Activated CD4-positive, alpha-beta T cell treated with anti-CD3 and anti-CD28 coated beads, Interleukin-2, Interleukin-6, amounts not matched to agents 100 ng/mL and 50 ng/mL, durations not matched to agents 16 hours and 8 hours (primary cell): ENCODE results near the gene ITGA6.

Experiments used
- DNase-seq: peaks from one replicate; pipeline ENCODE4 v3.0.0-alpha.2; 2020

The ITGA6 gene

DNA sequence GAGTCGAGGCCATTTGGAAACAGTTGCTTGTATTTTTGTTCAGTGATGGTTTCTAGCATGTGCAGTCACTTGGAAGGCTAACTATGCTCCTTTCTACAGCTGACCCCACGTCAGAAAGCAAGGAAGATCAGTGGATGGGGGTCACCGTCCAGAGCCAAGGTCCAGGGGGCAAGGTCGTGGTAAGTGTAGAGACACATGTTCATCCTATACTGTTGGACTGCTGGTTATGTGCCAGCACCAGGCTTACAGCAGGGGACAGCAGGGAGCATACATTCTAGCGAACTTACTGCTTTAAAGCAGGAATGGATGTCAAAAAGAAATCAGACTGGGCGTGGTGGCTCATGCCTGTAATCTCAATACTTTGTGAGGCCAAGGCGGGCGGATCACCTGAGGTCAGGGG is 40.0 kb downstream of the ITGA6 start:
- no peak for DNase-seq

- DNase-seq, result no peak
Observed at GRCh38 chr2:172470958-172471922, 43.9 kb downstream of the ITGA6 start.

- DNase-seq, result no peak
Observed at GRCh38 chr2:172472446-172473033, 45.2 kb downstream of the ITGA6 start.

- DNase-seq, result no peak
Observed at GRCh38 chr2:172473167-172473566, 45.8 kb downstream of the ITGA6 start.

DNA sequence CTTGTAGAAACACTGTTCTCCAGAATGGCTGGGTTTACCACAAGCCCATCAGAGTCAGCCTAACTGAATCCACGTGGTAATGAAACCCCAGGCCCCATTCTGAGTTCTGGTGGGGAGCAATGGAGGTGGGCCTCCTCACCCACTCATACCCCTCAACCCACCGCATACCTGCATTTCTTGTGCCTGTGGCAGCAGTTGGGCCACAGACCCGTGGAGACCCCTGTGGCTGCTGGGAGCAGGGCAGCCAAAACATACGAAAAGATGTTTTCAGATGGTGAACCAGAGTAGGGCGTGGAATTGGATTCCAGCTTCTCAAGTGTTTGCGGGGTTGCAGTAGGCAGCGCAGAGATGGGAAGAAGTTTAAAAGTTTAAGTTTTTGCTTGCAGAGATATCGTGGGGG is 51.0 kb downstream of the ITGA6 start:
- DNase-seq, result no peak

GRCh38 chr2:172480301-172481218 is 53.2 kb downstream of the ITGA6 start:
- DNase-seq, result no peak

GRCh38 chr2:172481507-172482262 is 54.3 kb downstream of the ITGA6 start:
- no peak for DNase-seq

DNA sequence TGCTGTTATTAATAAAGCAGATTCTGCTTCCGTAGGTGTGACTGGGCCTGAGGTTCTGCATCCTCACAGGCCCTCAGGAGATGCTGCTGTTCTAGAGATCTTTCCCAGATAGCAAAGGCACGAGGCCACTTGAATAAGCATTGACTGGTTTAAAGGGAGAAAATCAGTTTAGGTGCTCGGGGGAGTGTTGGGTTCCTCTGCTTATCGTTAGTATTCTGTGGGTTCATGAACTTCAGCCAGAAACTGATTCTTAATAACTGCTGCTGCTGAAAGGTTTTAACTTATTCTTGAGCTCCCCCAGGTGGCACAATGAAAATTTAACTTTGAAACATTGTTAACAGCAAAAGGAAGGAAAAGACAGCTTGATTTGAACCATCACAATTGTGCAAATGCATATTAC is 56.9 kb downstream of the ITGA6 start:
- no peak for DNase-seq

- DNase-seq, result no peak
Observed at GRCh38 chr2:172484706-172485105, 57.3 kb downstream of the ITGA6 start.

- DNase-seq, result no peak
Observed at GRCh38 chr2:172488556-172488955, 61.2 kb downstream of the ITGA6 start.

DNA sequence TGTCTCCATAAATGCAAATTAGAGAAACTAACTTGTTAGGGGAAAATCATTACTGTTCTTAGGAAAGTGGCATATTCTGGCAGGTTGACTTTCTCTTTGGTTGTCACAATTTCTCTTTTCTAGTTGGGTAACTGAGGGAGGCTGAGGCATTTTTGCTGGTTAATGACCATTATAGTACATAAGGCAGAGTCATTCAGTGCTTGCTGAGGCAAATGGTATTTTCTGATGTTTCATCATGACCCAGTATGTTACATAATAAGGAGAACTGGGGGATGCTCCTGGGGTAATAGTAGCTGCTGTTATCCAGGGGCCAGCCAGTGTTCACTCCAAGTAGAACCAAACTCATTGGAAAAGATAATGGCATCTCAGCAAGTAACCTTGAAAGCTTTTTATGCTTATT is 62.3 kb downstream of the ITGA6 start:
- DNase-seq, result no peak

- DNase-seq, result no peak
Observed at GRCh38 chr2:172496160-172496608, 68.8 kb downstream of the ITGA6 start.

DNA sequence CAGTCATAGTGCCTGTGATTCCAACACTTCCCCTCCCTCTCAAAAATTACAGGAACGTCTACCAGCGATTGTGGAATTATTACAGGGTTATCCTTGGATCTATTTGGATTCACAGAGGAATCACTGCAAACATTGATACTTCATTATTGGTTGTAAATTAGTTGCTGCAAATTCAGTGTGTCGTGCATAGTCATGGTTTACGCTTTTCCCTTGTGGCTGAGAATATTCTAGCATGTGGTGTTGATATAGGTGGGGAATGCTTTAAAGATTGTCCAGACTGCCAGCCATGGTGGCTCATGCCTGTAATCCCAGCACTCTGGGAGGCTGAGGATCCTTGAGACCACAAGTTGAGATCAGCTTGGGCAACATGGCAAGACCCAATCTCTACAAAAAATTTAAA is 79.8 kb downstream of the ITGA6 start:
- DNase-seq, result no peak

- DNase-seq, result no peak
Observed at GRCh38 chr2:172510088-172510487, 82.7 kb downstream of the ITGA6 start.

- no peak for DNase-seq
Observed at GRCh38 chr2:172510548-172510947, 83.2 kb downstream of the ITGA6 start.

DNA sequence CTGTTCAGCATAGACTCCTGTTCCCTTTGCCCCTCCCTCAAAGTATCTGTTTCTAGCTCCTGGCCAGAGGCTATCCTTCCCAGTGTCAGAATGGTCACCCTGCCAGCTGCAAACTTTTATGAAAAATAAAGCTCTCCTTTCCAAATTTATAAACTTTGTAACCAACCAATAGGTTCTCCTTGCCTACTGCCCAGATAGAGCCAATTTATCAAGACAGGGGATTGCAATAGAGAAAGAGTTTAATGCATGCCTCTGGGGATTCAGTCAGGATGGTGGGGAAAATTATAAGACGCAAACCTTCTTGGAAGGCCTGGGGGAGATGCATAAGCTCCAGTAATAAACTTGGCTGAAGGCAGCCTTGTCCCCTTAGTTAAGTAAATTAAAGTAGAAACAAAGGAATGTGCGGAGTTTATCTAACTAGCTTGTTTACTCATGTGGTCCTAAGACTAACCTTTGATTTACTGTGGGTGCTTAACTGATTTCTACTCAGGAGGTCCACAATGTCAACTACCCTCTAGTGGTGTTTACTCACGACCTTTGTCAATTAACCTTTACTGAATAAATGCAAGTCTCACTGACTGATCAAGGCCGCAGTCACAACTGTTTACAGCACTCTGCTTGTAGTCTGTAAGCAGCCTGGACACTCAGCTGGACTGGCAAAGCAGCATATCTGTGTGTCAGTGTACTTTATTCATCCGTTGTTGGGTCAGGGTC is 85.6 kb downstream of the ITGA6 start:
- DNase-seq, result no peak

GRCh38 chr2:172513524-172513900 is 86.1 kb downstream of the ITGA6 start:
- no peak for DNase-seq

DNA sequence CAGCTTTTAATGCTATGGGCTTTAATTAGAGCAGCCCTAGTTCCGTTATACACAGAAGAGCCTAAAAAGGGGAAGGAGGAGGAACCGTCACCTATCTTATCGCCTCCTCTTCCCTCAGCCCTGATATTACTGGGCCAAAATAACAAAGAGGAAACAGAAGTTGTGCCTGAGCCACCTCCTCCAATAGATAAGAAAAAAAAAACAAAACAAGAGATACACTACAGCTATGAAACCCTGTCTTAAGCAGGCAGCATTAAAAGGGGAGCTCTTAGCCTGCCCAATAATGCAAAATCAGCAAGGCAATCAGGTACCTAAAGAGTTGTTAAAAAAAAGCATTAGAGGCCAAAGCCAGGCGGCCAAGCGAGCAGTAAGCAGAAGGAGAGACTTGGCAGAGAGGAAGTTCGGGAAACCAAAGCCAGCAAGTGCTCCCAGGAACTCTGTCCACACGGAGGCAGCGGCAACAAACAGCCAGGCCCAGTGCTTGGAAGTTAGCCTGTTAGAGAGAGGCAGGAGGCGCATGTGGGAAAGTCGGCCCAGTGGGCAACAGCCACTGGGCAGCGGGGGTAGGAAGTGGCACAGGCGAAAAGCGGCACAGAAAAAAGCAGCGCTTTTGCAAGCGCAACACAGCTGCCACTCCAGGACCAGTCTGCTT is 86.7 kb downstream of the ITGA6 start:
- DNase-seq, result no peak

- no peak for DNase-seq
Observed at GRCh38 chr2:172516299-172516698, 88.9 kb downstream of the ITGA6 start.

DNA sequence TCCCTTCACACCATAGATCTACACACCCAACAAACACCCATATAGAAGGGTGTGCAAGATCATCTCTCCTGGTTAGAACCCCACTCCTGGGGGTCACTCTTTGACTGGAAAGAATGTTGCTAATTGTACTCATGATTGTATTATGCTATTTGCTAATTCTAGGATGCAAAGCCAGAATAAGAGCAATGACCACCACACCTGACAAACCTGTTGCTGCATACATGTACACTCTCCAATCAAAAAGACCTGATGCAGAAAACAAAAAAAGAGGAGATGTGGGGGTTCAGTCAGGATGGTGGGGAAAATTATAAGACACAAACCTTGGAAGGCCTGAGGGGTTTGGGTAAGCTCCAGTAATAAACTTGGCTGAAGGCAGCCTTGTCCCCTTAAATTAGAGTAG is 91.6 kb downstream of the ITGA6 start:
- no peak for DNase-seq

- DNase-seq, result no peak
Observed at GRCh38 chr2:172525601-172526000, 98.2 kb downstream of the ITGA6 start.
